Common myeloid progenitor, CD34-positive (primary cell): Measurements from ENCODE around the gene SLMAP.

Experiments used
- CTCF ChIA-PET: fragments of 350-600 bp; sonication (Branson Sonifier 250); formaldehyde crosslinking; loops from one replicate; lab custom pipeline; 2021; ENCODE audit warnings: antibody characterized with exemption; lab: Charles Lee
- POLR2A ChIA-PET: fragments of 350-600 bp; sonication (Branson Sonifier 250); formaldehyde crosslinking; loops from one replicate; lab custom pipeline; 2021; ENCODE audit warnings: antibody characterized with exemption; lab: Charles Lee
- DNase-seq, 3 donors: peaks; one replicate each; pipeline versions ENCODE4 v3.0.0 to v3.0.0-alpha.2; 2013
- H3K27ac ChIP-seq, 2 experiments: 1 replicate in 1 of 2; 2 replicates in 1 of 2; pipeline ENCODE4 v1.7.0; 2013; ENCODE audit warnings: inconsistent platforms in 2 of 2, low read length in 2 of 2, mild to moderate bottlenecking in 2 of 2, low read depth in 1 of 2, moderate library complexity in 1 of 2; ENCODE audit not compliant: severe bottlenecking in 2 of 2, insufficient read depth in 1 of 2, poor library complexity in 1 of 2
- H3K27me3 ChIP-seq, 5 experiments: replicated peaks in 2 of 5; 1 replicate in 3 of 5; 2 replicates in 2 of 5; pipeline versions ENCODE4 v1.6.1 to v1.7.0; 2013; ENCODE audit warnings: low read length in 4 of 5, mild to moderate bottlenecking in 2 of 5, moderate library complexity in 2 of 5, inconsistent platforms in 1 of 5; ENCODE audit not compliant: insufficient read depth in 5 of 5, control insufficient read depth in 4 of 5
- H3K36me3 ChIP-seq, 4 experiments: 1 replicate in 2 of 4; 2 replicates in 2 of 4; pipeline versions ENCODE4 v1.6.1 to v1.7.0; 2013; ENCODE audit warnings: low read length in 3 of 4, control low read depth in 1 of 4, mild to moderate bottlenecking in 1 of 4; ENCODE audit not compliant: control insufficient read depth in 4 of 4, insufficient read depth in 4 of 4
- H3K4me1 ChIP-seq, 4 experiments: 1 replicate in 3 of 4; 2 replicates in 1 of 4; pipeline versions ENCODE4 v1.6.1 to v1.7.1; 2013; ENCODE audit warnings: low read length in 3 of 4, mild to moderate bottlenecking in 3 of 4, control low read depth in 1 of 4, inconsistent platforms in 1 of 4, moderate library complexity in 1 of 4; ENCODE audit not compliant: control insufficient read depth in 4 of 4, insufficient read depth in 4 of 4; ENCODE audit errors: control extremely low read depth in 1 of 4
- H3K4me3 ChIP-seq, 7 experiments: 1 replicate in 4 of 7; 2 replicates in 3 of 7; pipeline versions ENCODE4 v1.5.1 to v1.7.0; 2013; ENCODE audit warnings: mild to moderate bottlenecking in 7 of 7, low read length in 6 of 7, moderate library complexity in 6 of 7, inconsistent platforms in 2 of 7, low read depth in 2 of 7, control low read depth in 1 of 7; ENCODE audit not compliant: insufficient read depth in 4 of 7, control insufficient read depth in 1 of 7; ENCODE audit errors: extremely low read depth in 1 of 7
- H3K9me3 ChIP-seq, 5 experiments: 1 replicate in 4 of 5; 2 replicates in 1 of 5; pipeline versions ENCODE4 v1.6.1 to v1.7.1; 2013; ENCODE audit warnings: low read length in 4 of 5, mild to moderate bottlenecking in 2 of 5, inconsistent platforms in 1 of 5, low read depth in 1 of 5, moderate library complexity in 1 of 5; ENCODE audit not compliant: control insufficient read depth in 4 of 5, insufficient read depth in 2 of 5; ENCODE audit errors: control extremely low read depth in 1 of 5
- WGBS: methylation state at CpG from one replicate; pipeline ENCODE4 v1.1.5; 2013; ENCODE audit not compliant: insufficient coverage; 5-methylcytosine and 5-hydroxymethylcytosine counted together

SLMAP gene

GRCh38 chr3:57841818-57842217 lies 85.7 kb downstream of the SLMAP start:
- no peak overlapping the region for H3K27ac ChIP-seq
- H3K4me3 ChIP-seq, result no peak overlapping the region
- ChIA-PET POLR2A (no interaction called here), CTCF (interaction anchor here (0.9 to 2.6 kb wide), 2 partner anchors 14 to 140 kb away, joined by 4 to 11 read pairs; no protein-coding TSS in a partner anchor)
- H3K9me3 ChIP-seq, result no peaks in the 10 kb centered on the region
- WGBS, result no CpG with 5 or more reads among the region's 2 CpGs
- peaks cover 0 to 2% (median under 1%) of the 10 kb centered on the region in 4 experiments for H3K36me3 ChIP-seq
- no peaks in the 10 kb centered on the region for H3K4me1 ChIP-seq
- no peak for DNase-seq
- H3K27me3 ChIP-seq, result no peaks in the 10 kb centered on the region

DNA sequence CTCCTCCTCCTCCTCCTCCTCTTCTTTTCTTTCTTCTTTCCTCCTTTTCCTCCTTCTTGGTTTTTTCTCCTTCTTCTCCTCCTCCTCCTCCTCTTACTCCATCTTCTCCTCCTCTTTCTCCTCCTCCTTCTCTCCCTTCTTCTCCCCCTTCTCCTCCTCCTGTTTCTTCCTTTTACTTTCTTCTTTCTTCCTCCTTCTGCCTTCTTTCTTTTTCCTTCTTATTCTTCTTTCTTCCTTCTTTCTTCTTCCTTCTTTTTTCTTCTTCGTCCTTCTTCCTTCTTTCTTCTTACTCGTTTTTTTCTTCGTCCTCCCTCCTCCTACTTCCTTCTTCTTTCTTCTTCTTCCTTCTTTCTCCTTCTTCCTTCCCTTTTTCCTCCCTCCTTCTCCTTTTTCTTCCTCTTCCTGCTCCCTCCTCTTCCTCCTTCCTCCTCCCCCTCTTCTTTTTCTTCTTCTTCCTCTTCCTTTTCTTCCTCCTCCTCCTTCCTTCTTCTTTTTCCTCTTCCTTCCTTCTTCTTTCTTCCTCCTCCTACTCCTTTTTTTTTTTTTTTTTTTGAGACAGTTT lies 92.1 kb downstream of the SLMAP start:
- peaks cover 0 to 5% (median 2%) of the 10 kb centered on the region in 4 experiments for H3K36me3 ChIP-seq
- peaks cover 0 to 2% (median 0%) of the 10 kb centered on the region in 4 experiments for H3K4me1 ChIP-seq
- H3K4me3 ChIP-seq, result no peak overlapping the region
- WGBS, result 65% methylated on average over 3 of the region's 3 CpGs
- ChIA-PET POLR2A (no interaction called here), CTCF (interaction anchor here (1.2 kb wide), 1 partner anchor 21 kb away, joined by 3 read pairs; no protein-coding TSS in a partner anchor)
- no peaks in the 10 kb centered on the region for H3K9me3 ChIP-seq
- DNase-seq, result no peak
- H3K27me3 ChIP-seq, result no peaks in the 10 kb centered on the region
- no peak overlapping the region for H3K27ac ChIP-seq

DNA sequence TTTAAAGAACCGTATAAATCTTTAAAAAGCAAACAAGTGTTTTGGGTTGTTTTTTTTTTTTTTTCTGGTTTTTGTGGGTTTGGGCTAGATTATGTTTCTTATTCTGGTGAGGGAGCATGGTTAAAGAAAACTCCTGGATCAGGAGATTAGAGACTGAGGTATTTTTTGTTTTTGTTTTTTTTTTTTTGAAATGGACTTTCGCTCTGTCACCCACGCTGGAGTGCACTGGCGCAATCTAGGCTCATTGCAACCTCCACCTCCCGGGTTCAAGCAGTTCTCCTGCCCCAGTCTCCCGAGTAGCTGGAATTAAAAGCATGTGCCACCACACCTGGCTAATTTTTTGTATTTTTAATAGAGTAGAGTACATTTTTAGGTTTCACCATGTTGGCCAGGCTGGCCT lies 95.2 kb downstream of the SLMAP start:
- ChIA-PET POLR2A (no interaction called here), CTCF (interaction anchor here (0.7 to 1.2 kb wide), 2 partner anchors 14 to 25 kb away, joined by 3 read pairs; no protein-coding TSS in a partner anchor)
- peak in 1 of 3 donors; percentile 9 for DNase-seq
- Histone ChIP-seq H3K9me3 (no peaks in the 10 kb centered on the region), H3K4me1 (peaks cover 0 to 2% (median 0%) of the 10 kb centered on the region in 4 experiments), H3K27me3 (no peaks in the 10 kb centered on the region), H3K36me3 (peaks cover 2 to 6% (median 4%) of the 10 kb centered on the region in 4 experiments), H3K4me3 (no peak overlapping the region), H3K27ac (no peak overlapping the region)
- 95% methylated on average over 4 of the region's 6 CpGs for WGBS

- peak; percentile 9 to 21 (median 17) for DNase-seq
- Histone ChIP-seq H3K27ac (no peak overlapping the region), H3K27me3 (no peaks in the 10 kb centered on the region), H3K9me3 (no peaks in the 10 kb centered on the region), H3K36me3 (peaks cover 3 to 6% (median 4%) of the 10 kb centered on the region in 4 experiments), H3K4me3 (no peak overlapping the region), H3K4me1 (peaks cover 0 to 2% (median 0%) of the 10 kb centered on the region in 4 experiments)
- no CpG with 5 or more reads among the region's 1 CpG for WGBS
- ChIA-PET POLR2A (interaction anchor here (0.6 kb wide), 1 partner anchor 11 kb away, joined by 4 read pairs; no protein-coding TSS in a partner anchor), CTCF (interaction anchor here (0.9 to 2.6 kb wide), 12 partner anchors 9 to 752 kb away, joined by 3 to 14 read pairs (median 4); no protein-coding TSS in a partner anchor)
Measured at GRCh38 chr3:57852896-57853295, 96.8 kb downstream of the SLMAP start.

- CTCF ChIA-PET, result interaction anchor here (0.6 to 3.4 kb wide), 8 partner anchors 9 to 754 kb away, joined by 3 to 14 read pairs (median 8); no protein-coding TSS in a partner anchor
- peaks cover 0 to 2% (median 0%) of the 10 kb centered on the region in 4 experiments for H3K4me1 ChIP-seq
- no peak for DNase-seq
- peaks cover 6 to 17% (median 10%) of the 10 kb centered on the region in 4 experiments for H3K36me3 ChIP-seq
- POLR2A ChIA-PET, result no interaction called here
- H3K4me3 ChIP-seq, result no peak overlapping the region
- no peaks in the 10 kb centered on the region for H3K27me3 ChIP-seq
- H3K27ac ChIP-seq, result no peak overlapping the region
- H3K9me3 ChIP-seq, result no peaks in the 10 kb centered on the region
- WGBS, result no CpG with 5 or more reads among the region's 1 CpG
Measured at GRCh38 chr3:57855281-57855680, 99.2 kb downstream of the SLMAP start.

DNA sequence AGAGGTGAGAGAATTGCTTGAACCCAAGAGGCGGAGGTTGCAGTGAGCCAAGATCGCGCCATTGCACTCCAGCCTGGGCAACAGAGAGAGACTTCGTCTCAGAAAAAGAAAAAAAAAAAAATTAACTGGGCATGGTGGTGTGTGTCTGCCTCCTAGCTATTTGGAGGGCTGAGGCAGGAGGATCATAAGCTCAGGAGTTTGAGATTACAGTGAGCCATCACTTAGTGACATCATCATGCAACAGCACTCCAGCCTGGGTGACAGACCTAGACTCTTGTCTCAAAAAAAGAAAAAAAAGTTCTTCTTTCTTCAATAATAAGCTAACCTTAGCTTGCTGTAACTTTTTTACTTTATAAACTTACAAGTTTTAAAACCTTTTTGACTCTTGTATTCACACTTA lies 99.8 kb downstream of the SLMAP start:
- Histone ChIP-seq H3K27ac (no peak overlapping the region), H3K4me3 (no peak overlapping the region), H3K36me3 (peaks cover 9 to 21% (median 13%) of the 10 kb centered on the region in 4 experiments), H3K27me3 (no peaks in the 10 kb centered on the region), H3K4me1 (peaks cover 0 to 2% (median 0%) of the 10 kb centered on the region in 4 experiments), H3K9me3 (no peaks in the 10 kb centered on the region)
- no peak for DNase-seq
- CTCF ChIA-PET, result interaction anchor here (0.6 to 3.4 kb wide), 12 partner anchors 9 to 951 kb away, joined by 3 to 11 read pairs (median 4); no protein-coding TSS in a partner anchor
- WGBS, result 85% methylated on average over 4 of the region's 4 CpGs
- POLR2A ChIA-PET, result interaction anchor here (0.6 kb wide), 1 partner anchor 219 kb away, joined by 6 read pairs; no protein-coding TSS in a partner anchor

DNA sequence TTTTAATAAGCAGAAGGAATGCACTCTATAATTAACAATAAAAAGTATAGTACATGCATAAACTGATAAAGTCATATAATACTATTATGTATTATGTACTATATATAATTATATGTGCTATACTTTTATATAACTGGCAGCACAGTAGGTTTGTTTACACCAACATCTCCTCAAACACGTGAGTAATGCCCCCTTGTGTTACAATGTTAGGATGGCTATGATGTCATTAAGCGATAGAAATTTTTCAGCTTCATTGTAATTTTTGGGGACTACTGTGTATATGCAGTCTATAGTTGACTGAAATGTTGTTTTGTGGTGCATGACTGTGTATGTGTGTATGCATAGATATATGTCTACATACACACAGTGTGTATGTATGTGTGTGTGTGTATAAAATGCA lies 100.6 kb downstream of the SLMAP start:
- WGBS, result no CpG with 5 or more reads among the region's 2 CpGs
- ChIA-PET POLR2A (no interaction called here), CTCF (interaction anchor here (0.8 to 3.4 kb wide), 8 partner anchors 9 to 756 kb away, joined by 3 to 11 read pairs (median 6); no protein-coding TSS in a partner anchor)
- Histone ChIP-seq H3K27ac (no peak overlapping the region), H3K4me3 (no peak overlapping the region), H3K9me3 (no peaks in the 10 kb centered on the region), H3K36me3 (peaks cover 7 to 25% (median 12%) of the 10 kb centered on the region in 4 experiments), H3K4me1 (peaks cover 0 to 2% (median 0%) of the 10 kb centered on the region in 4 experiments), H3K27me3 (no peaks in the 10 kb centered on the region)
- DNase-seq, result peak; percentile 23 to 55 (median 47)
